A673 (cell line): ENCODE data around the gene SYNE1.

ENCODE experiments used
- EZH2 ChIP-seq: fragments of 200-600 bp; sonication (generic); IDR thresholded peaks from 2 replicates; pipeline ENCODE4 v1.6.1; 2017; ENCODE audit warnings: borderline replicate concordance, low read depth, mild to moderate bottlenecking, mixed read lengths, antibody characterized with exemption, low read length; ENCODE audit not compliant: poor library complexity, severe bottlenecking
- TF ChIP-seq, protein P1 (sequence below): fragments of 300-800, 200-600 bp; sonication (generic); conservative IDR thresholded peaks from 2 replicates; pipeline ENCODE4 v1.5.1; 2017; ENCODE audit warnings: low read depth, mild to moderate bottlenecking, antibody characterized with exemption, low read length, moderate library complexity, mixed read lengths

GRCh38 chr6:152472325-152472724 is 164.8 kb downstream of the SYNE1 start:
- TF ChIP-seq, protein P1, sequence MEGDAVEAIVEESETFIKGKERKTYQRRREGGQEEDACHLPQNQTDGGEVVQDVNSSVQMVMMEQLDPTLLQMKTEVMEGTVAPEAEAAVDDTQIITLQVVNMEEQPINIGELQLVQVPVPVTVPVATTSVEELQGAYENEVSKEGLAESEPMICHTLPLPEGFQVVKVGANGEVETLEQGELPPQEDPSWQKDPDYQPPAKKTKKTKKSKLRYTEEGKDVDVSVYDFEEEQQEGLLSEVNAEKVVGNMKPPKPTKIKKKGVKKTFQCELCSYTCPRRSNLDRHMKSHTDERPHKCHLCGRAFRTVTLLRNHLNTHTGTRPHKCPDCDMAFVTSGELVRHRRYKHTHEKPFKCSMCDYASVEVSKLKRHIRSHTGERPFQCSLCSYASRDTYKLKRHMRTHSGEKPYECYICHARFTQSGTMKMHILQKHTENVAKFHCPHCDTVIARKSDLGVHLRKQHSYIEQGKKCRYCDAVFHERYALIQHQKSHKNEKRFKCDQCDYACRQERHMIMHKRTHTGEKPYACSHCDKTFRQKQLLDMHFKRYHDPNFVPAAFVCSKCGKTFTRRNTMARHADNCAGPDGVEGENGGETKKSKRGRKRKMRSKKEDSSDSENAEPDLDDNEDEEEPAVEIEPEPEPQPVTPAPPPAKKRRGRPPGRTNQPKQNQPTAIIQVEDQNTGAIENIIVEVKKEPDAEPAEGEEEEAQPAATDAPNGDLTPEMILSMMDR, result no peak
- TF ChIP-seq EZH2, result no peak
